Naive B cell (primary cell): ENCODE results near the gene ZNF384. TPM values are rescaled to one million over a fixed set of nuclear protein-coding genes. Genes with fewer than 3 reads are reported as not detected.
"Not testable (repeated sequence)": the region's sequence is repeated elsewhere in the genome, so short reads cannot be mapped to it uniquely, and the experiment has no call there.

Experiments used
- ATAC-seq, 2 donors: fragments of 150-1000 bp; cut with Tn5 transposase; 2 replicates each; pipeline ENCODE4 v1.10.0; 2021; ENCODE audit warnings: low read depth in 2 of 2, mild to moderate bottlenecking in 2 of 2, moderate library complexity in 2 of 2
- DNase-seq: peaks from one replicate; pipeline ENCODE4 v3.0.0; 2022
- H3K27ac Mint-ChIP-seq, 6 donors: one replicate each; pipeline ENCODE4 v1.8.0; 2020 to 2022; ENCODE audit warnings: mild to moderate bottlenecking in 6 of 6, mixed read lengths in 6 of 6, moderate library complexity in 5 of 6, inconsistent platforms in 2 of 6
- H3K27me3 Mint-ChIP-seq, 3 donors: one replicate each; pipeline ENCODE4 v1.8.0; 2021 to 2022; ENCODE audit warnings: mixed read lengths in 3 of 3, mild to moderate bottlenecking in 1 of 3
- H3K36me3 Mint-ChIP-seq, 2 donors: one replicate each; pipeline ENCODE4 v1.8.0; 2020 to 2022; ENCODE audit warnings: mixed read lengths in 2 of 2, inconsistent platforms in 1 of 2, mild to moderate bottlenecking in 1 of 2
- H3K4me1 Mint-ChIP-seq, 3 donors: one replicate each; pipeline ENCODE4 v1.8.0; 2020 to 2022; ENCODE audit warnings: mixed read lengths in 3 of 3, inconsistent platforms in 1 of 3, mild to moderate bottlenecking in 1 of 3, moderate library complexity in 1 of 3
- H3K4me3 Mint-ChIP-seq, 8 donors: one replicate each; pipeline ENCODE4 v1.8.0; 2020 to 2022; ENCODE audit warnings: mild to moderate bottlenecking in 8 of 8, mixed read lengths in 8 of 8, moderate library complexity in 8 of 8, inconsistent platforms in 2 of 8
- H3K9me3 Mint-ChIP-seq, 7 donors: one replicate each; pipeline ENCODE4 v1.8.0; 2020 to 2022; ENCODE audit warnings: mixed read lengths in 7 of 7, mild to moderate bottlenecking in 5 of 7, inconsistent platforms in 2 of 7, moderate library complexity in 1 of 7
- polyA plus RNA-seq, 6 donors: library from polyadenylated mRNA; unstranded; fragments of 300-500 nt; fragmentation: Illumina TruSeq; gene quantifications; one replicate each; pipeline ENCODE4 v1.2.3, GENCODE V29; 2021; ENCODE audit warnings: low read depth in 6 of 6

ZNF384 gene
- polyA plus RNA-seq, 6 donors from 2014 or later: 13.5 to 39.7 (median 23.2) TPM

GRCh38 chr12:6716031-6716873 lies 27.1 kb upstream of the ZNF384 start:
- H3K4me3 Mint-ChIP-seq, H3K36me3 Mint-ChIP-seq, H3K4me1 Mint-ChIP-seq, ATAC-seq, H3K27me3 Mint-ChIP-seq, H3K27ac Mint-ChIP-seq, H3K9me3 Mint-ChIP-seq, DNase-seq: not testable (repeated sequence)

GRCh38 chr12:6708960-6709394 lies 19.8 kb upstream of the ZNF384 start:
- Mint-ChIP-seq H3K27me3 (peaks cover 23 to 45% (median 25%) of the 10 kb centered on the region in 3 donors), H3K27ac (peak overlapping the region in 1 of 6 donors; percentile 13), H3K9me3 (no peaks in the 10 kb centered on the region), H3K4me3 (peak overlapping the region in 2 of 8 donors; percentile 45 to 53), H3K4me1 (peaks cover 0 to 8% (median 7%) of the 10 kb centered on the region in 3 donors), H3K36me3 (peaks cover 0 to 5% of the 10 kb centered on the region in 2 donors)
- ATAC-seq (no peak), DNase-seq (no peak)

GRCh38 chr12:6708351-6708750 lies 19.2 kb upstream of the ZNF384 start:
- H3K4me3 Mint-ChIP-seq, H3K27ac Mint-ChIP-seq: not testable (repeated sequence)

GRCh38 chr12:6703631-6704030 lies 14.5 kb upstream of the ZNF384 start:
- DNase-seq (no peak), ATAC-seq (no peak)
- H3K9me3 Mint-ChIP-seq: no peaks in the 10 kb centered on the region
- H3K36me3 Mint-ChIP-seq: peaks cover 0 to 16% of the 10 kb centered on the region in 2 donors
- peak overlapping the region in 5 of 8 donors; percentile 2 to 70 (median 61) for H3K4me3 Mint-ChIP-seq
- H3K4me1 Mint-ChIP-seq: peaks cover 26 to 28% (median 28%) of the 10 kb centered on the region in 3 donors
- peaks cover 32 to 59% (median 45%) of the 10 kb centered on the region in 3 donors for H3K27me3 Mint-ChIP-seq
- H3K27ac Mint-ChIP-seq: no peak overlapping the region

More at GRCh38 chr12:6708351-6708750, 19.2 kb upstream of the ZNF384 start:
- Mint-ChIP-seq H3K4me1 (peaks cover 4 to 10% (median 8%) of the 10 kb centered on the region in 3 donors), H3K27me3 (peaks cover 28 to 51% (median 32%) of the 10 kb centered on the region in 3 donors)
- not testable (repeated sequence) for DNase-seq, H3K9me3 Mint-ChIP-seq, H3K36me3 Mint-ChIP-seq, ATAC-seq

- DNase-seq (no peak), ATAC-seq (no peak)
- Mint-ChIP-seq H3K27me3 (peaks cover 32 to 49% (median 45%) of the 10 kb centered on the region in 3 donors), H3K27ac (peak overlapping the region in 4 of 6 donors; percentile 27 to 91 (median 74)), H3K4me1 (peaks cover 49 to 52% (median 51%) of the 10 kb centered on the region in 3 donors), H3K9me3 (no peaks in the 10 kb centered on the region), H3K4me3 (peak overlapping the region; percentile 64 to 91 (median 82)), H3K36me3 (peaks cover 0 to 16% of the 10 kb centered on the region in 2 donors)
Measured at GRCh38 chr12:6701078-6701768, 12.0 kb upstream of the ZNF384 start.

GRCh38 chr12:6700646-6701051 lies 11.5 kb upstream of the ZNF384 start, which contains the start of gene PIANP:
PIANP (minus strand) TSS chr12:6700815; CDS start chr12:6698061, 2,754 bp downstream.
- peak; percentile 53 to 60 for ATAC-seq
- H3K36me3 Mint-ChIP-seq: peaks cover 0 to 16% of the 10 kb centered on the region in 2 donors
- DNase-seq: peak; percentile 58
- H3K4me3 Mint-ChIP-seq: peak within 1 kb of the TSS; percentile 66 to 91 (median 84)
- H3K27me3 Mint-ChIP-seq: peaks cover 32 to 48% (median 45%) of the 10 kb centered on the region in 3 donors
- H3K9me3 Mint-ChIP-seq: no peaks in the 10 kb centered on the region
- H3K27ac Mint-ChIP-seq: peak within 1 kb of the TSS; percentile 24 to 91 (median 74)
- H3K4me1 Mint-ChIP-seq: peaks cover 54 to 58% (median 57%) of the 10 kb centered on the region in 3 donors

GRCh38 chr12:6699989-6700645 lies 10.9 kb upstream of the ZNF384 start:
- Mint-ChIP-seq H3K4me1 (peaks cover 60 to 61% (median 60%) of the 10 kb centered on the region in 3 donors), H3K27me3 (peaks cover 29 to 43% (median 39%) of the 10 kb centered on the region in 3 donors), H3K9me3 (no peaks in the 10 kb centered on the region), H3K27ac (peak overlapping the region in 3 of 6 donors; percentile 24 to 88 (median 38)), H3K36me3 (peaks cover 0 to 16% of the 10 kb centered on the region in 2 donors), H3K4me3 (peak overlapping the region; percentile 62 to 88 (median 80))
- peak in 1 of 2 donors; percentile 5 for ATAC-seq
- DNase-seq: no peak

- H3K36me3 Mint-ChIP-seq: peaks cover 0 to 16% of the 10 kb centered on the region in 2 donors
- peak overlapping the region; percentile 62 to 88 (median 80) for H3K4me3 Mint-ChIP-seq
- DNase-seq (no peak), ATAC-seq (no peak)
- H3K27ac Mint-ChIP-seq: peak overlapping the region in 5 of 6 donors; percentile 38 to 88 (median 82)
- peaks cover 63 to 67% (median 63%) of the 10 kb centered on the region in 3 donors for H3K4me1 Mint-ChIP-seq
- H3K27me3 Mint-ChIP-seq: peaks cover 24 to 36% (median 33%) of the 10 kb centered on the region in 3 donors
- H3K9me3 Mint-ChIP-seq: no peaks in the 10 kb centered on the region
Measured at GRCh38 chr12:6699259-6699988, 10.2 kb upstream of the ZNF384 start.

GRCh38 chr12:6698352-6699046 lies 9.3 kb upstream of the ZNF384 start:
- DNase-seq (no peak), ATAC-seq (no peak)
- Mint-ChIP-seq H3K36me3 (peaks cover 0 to 16% of the 10 kb centered on the region in 2 donors), H3K27me3 (peaks cover 18 to 27% (median 23%) of the 10 kb centered on the region in 3 donors), H3K4me3 (peak overlapping the region in 7 of 8 donors; percentile 62 to 88 (median 79)), H3K9me3 (no peaks in the 10 kb centered on the region), H3K27ac (peak overlapping the region in 4 of 6 donors; percentile 13 to 86 (median 45)), H3K4me1 (peaks cover 71 to 72% (median 71%) of the 10 kb centered on the region in 3 donors)

- peaks cover 70 to 72% (median 72%) of the 10 kb centered on the region in 3 donors for H3K4me1 Mint-ChIP-seq
- peaks cover 11 to 19% (median 16%) of the 10 kb centered on the region in 3 donors for H3K27me3 Mint-ChIP-seq
- H3K27ac Mint-ChIP-seq: peak overlapping the region in 5 of 6 donors; percentile 24 to 90 (median 60)
- peaks cover 0 to 15% of the 10 kb centered on the region in 2 donors for H3K36me3 Mint-ChIP-seq
- H3K4me3 Mint-ChIP-seq: peak overlapping the region in 7 of 8 donors; percentile 45 to 88 (median 66)
- no peaks in the 10 kb centered on the region for H3K9me3 Mint-ChIP-seq
- no peak for ATAC-seq
- no peak for DNase-seq
Measured at GRCh38 chr12:6697584-6698351, 8.6 kb upstream of the ZNF384 start.
